ENCODE data around the gene PRIM1. TPM values are rescaled to one million over a fixed set of nuclear protein-coding genes. Genes with fewer than 3 reads are reported as not detected.

The PRIM1 gene
- total RNA-seq, 1 experiment from 2014 or later = 50.7 TPM

DNA sequence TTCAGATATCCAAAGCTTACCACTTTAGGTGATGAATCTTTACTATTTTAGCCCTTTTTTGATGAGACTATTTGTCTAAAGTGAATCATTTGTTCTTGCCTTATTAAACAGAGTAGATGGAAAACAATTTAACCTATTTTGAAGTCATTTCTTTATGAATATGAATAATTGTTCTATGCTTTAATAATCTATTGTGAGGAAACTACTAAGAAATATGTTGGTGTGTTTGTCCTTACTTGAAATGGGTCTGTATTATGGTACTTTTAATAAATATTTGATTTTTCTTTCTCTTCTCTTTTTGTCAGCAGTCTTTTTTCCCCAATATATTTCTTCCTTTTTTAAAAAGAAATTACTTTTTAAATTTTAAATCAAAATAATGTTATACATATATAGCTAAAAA is 35.4 kb upstream of the PRIM1 start:
- Histone ChIP-seq H2BK12ac (ENCODE audit: insufficient read length, low read depth, low read length) (no peak overlapping the region), H2BK120ac (ENCODE audit: low read depth, low read length, poor library complexity, severe bottlenecking) (no peak overlapping the region), H2AK5ac (ENCODE audit: insufficient read length, low read length) (no peak overlapping the region), H3K56ac (ENCODE audit: insufficient read length, low read depth, low read length) (no peak overlapping the region), H3T11ph (ENCODE audit: low read length) (no peak overlapping the region), H4K20me1 (ENCODE audit: control insufficient read depth, insufficient read depth, insufficient read length) (no peaks in the 10 kb centered on the region), H4K91ac (ENCODE audit: insufficient read length, low read depth, low read length) (no peak overlapping the region), H4K5ac (ENCODE audit: insufficient read length, low read depth, low read length) (no peak overlapping the region), H4K8ac (replicated peaks; ENCODE audit: insufficient read length, low read depth, low read length) (no peak overlapping the region), H3K18ac (ENCODE audit: insufficient read length, low read depth, low read length) (no peak overlapping the region), H3K27me3 (ENCODE audit: insufficient read depth, low read length) (no peaks in the 10 kb centered on the region), H3K27ac (ENCODE audit: insufficient read length, low read depth, low read length) (no peak overlapping the region), H3K14ac (ENCODE audit: insufficient read depth, low read length) (no peak overlapping the region), H3K79me1 (ENCODE audit: insufficient read depth, low read depth, low read length, poor library complexity, severe bottlenecking) (no peaks in the 10 kb centered on the region), H2BK15ac (ENCODE audit: low read depth, low read length) (no peak overlapping the region), H3K23me2 (ENCODE audit: insufficient read length, low read depth, low read length, poor library complexity, severe bottlenecking) (no peaks in the 10 kb centered on the region), H3K4me1 (ENCODE audit: insufficient read depth, low read length) (no peaks in the 10 kb centered on the region), H3K9ac (ENCODE audit: extremely low read depth, insufficient read length, low read length) (no peak overlapping the region), H2AFZ (ENCODE audit: low read length) (no peak overlapping the region), H2BK20ac (ENCODE audit: low read depth, low read length, poor library complexity, severe bottlenecking) (no peak overlapping the region), H3K79me2 (ENCODE audit: insufficient read depth, low read length) (no peaks in the 10 kb centered on the region), H2BK5ac (ENCODE audit: insufficient read length, low read length) (no peak overlapping the region), H3K4ac (ENCODE audit: low read depth, low read length) (no peak overlapping the region), H3K23ac (ENCODE audit: insufficient read length, low read depth, low read length) (no peak overlapping the region), H3K4me2 (ENCODE audit: insufficient read depth, insufficient read length, low read length) (no peak overlapping the region), H3K9me3 (ENCODE audit: control insufficient read depth, low read depth, low read length) (peaks cover 5% of the 10 kb centered on the region)
- Mint-ChIP-seq H3K27me3 (ENCODE audit: low read depth) (peaks cover 5% of the 10 kb centered on the region; the same call in 1 of the 2 replicates), H3K9me3 (peaks cover 35 to 43% of the 10 kb centered on the region in 2 experiments), H3K27ac (no peak overlapping the region), H3K4me3 (no peak overlapping the region), H3K4me1 (no peaks in the 10 kb centered on the region), H3K36me3 (ENCODE audit: insufficient read depth in 1 of 3, low read depth in 3 of 3) (peaks cover 9 to 29% (median 25%) of the 10 kb centered on the region in 3 experiments)
- TF ChIP-seq, protein P1, sequence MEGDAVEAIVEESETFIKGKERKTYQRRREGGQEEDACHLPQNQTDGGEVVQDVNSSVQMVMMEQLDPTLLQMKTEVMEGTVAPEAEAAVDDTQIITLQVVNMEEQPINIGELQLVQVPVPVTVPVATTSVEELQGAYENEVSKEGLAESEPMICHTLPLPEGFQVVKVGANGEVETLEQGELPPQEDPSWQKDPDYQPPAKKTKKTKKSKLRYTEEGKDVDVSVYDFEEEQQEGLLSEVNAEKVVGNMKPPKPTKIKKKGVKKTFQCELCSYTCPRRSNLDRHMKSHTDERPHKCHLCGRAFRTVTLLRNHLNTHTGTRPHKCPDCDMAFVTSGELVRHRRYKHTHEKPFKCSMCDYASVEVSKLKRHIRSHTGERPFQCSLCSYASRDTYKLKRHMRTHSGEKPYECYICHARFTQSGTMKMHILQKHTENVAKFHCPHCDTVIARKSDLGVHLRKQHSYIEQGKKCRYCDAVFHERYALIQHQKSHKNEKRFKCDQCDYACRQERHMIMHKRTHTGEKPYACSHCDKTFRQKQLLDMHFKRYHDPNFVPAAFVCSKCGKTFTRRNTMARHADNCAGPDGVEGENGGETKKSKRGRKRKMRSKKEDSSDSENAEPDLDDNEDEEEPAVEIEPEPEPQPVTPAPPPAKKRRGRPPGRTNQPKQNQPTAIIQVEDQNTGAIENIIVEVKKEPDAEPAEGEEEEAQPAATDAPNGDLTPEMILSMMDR (conservative IDR thresholded peaks at IDR 0.05) = no peak
- no peak for DNase-seq
